CD4-positive, alpha-beta T cell treated with Interleukin-2 at 100 ng/mL for 4 hours (primary cell): ENCODE measurements around the gene NOTCH4.
A peak's percentile ranks its signal among the peaks of the same experiment; 100 is the strongest.

ENCODE experiments used
- DNase-seq: peaks from one replicate; pipeline ENCODE4 v3.0.0-alpha.2; 2020; ENCODE audit warnings: low spot score

NOTCH4 gene

DNA sequence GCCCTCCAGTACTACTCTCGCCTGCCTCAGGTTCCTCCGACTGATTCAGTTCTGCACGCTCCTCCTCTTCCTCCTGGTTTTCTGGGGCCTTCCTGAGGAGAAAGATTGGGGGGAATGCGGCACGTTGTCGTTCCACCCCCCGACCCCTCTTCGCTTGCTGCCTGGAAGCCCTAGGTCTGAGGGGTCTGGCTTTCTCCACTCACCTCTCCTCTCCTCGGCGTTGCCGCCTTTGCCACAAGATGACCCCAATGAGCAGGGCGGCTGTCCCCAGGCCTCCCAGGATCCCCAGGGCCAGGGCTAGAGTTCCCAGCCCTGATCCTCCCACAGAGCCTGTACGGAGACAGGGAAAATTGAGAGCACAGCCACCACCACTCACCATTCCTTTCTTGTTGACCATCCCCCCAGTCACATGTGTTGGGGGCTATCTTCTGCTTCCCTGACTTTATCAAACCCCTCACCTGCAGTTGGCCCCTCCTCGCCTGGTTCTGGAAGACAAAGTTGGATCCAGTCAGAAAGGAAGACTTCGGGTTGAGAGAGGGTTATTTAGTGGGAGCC is 42.6 kb downstream of the NOTCH4 start:
- DNase-seq, result no peak

DNA sequence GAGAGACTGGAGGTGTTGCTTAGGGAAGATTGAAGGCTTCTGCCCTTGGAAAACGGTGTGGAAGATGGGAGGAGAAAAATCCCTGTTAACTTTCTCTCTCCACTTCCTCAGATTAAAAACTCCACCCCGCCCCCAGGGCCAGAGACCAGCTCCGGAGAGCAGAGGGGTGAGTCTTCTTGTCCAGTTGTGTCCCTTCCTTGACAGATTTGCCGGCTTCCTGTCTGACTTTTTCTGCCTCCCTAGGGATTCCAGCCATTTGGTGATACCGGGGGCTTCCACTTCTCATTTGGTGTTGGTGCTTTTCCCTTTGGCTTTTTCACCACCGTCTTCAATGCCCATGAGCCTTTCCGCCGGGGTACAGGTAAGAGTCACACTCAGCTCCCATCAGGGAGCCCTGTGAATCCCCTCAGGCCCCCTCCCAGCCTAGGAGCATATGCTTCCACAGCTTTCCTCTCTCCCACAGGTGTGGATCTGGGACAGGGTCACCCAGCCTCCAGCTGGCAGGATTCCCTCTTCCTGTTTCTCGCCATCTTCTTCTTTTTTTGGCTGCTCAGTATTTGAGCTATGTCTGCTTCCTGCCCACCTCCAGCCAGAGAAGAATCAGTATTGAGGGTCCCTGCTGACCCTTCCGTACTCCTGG is 44.0 kb downstream of the NOTCH4 start:
- DNase-seq, result no peak

DNA sequence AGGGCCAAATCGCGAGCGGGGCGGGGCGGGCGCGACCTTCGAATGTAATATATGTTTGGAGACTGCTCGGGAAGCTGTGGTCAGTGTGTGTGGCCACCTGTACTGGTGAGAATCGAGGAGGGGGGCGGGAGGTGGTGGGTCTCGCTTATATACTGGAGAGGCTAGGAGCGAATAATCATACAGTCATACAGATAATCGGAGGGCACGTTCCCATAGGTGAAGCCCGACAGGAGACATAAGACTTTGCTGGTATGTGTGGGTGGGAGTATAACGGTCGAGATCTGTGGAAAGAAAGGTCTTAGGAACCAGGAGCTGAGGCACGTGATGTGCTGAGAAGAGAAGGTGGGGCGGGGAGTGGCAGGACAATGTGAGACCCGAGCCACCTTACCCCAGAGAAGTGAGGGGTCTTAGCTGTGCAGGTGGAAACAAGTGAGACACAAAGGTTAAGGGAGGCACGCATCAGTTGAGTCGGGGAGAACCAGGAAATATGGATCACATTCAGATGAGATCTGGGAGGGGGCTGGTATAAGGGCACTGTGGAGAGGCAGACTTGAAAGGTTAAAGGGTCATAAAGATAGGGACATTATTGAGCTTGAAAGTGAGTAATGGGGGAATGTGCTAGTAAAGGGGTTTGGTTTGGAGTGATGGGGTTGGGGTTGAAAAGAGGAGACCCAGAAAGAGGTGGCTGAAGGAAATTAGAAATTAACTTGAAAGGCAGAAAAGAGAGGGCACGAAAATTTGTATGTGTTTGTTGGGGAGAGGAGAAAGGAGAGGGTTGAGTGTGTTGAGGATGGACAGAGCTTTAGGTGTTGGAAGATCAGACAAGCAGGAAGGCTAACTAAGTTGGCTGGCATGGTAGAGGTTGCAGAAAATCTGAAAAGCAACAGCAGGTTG is 45.1 kb downstream of the NOTCH4 start:
- DNase-seq, result no peak

DNA sequence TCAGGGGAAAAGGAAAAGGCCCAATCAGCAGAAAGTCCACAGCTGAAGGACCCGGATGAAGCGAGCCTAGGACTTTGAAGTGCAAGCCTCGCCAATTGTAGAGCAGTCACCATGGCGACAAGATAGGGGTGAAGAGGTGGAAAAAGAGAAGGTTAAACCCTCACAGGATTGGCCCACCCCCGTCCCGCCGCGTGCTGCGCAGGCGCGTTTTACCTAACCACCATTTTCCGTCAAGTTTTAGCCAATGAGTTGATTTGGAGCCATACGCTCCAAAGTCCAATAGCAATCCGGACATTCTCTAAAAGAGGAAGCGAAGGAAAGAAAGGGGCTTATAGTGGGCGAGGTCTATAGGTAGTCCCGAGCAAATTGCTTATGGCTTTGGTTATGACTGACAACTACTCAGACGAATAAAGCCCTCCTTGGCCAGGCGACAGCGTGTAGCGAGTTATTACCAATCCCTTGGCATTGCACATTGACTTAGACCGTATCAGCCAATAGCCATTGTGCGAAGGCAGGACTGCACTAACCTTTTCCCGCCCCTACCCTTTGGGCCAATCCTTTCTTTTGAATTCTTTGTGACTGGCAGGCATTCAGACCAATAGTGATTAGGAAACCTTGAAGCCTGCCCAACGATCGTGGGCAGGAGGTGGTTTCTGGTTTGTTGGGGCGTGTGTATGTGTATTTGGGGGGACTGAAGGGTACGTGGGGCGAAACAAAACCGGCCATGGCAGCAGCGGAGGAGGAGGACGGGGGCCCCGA is 45.9 kb downstream of the NOTCH4 start, which contains the start of gene RNF5:
RNF5 (plus strand) TSS at position 618 of the 759 bp plus-strand sequence; CDS start at position 725, 107 bp downstream.
- DNase-seq, result peak; percentile 100

DNA sequence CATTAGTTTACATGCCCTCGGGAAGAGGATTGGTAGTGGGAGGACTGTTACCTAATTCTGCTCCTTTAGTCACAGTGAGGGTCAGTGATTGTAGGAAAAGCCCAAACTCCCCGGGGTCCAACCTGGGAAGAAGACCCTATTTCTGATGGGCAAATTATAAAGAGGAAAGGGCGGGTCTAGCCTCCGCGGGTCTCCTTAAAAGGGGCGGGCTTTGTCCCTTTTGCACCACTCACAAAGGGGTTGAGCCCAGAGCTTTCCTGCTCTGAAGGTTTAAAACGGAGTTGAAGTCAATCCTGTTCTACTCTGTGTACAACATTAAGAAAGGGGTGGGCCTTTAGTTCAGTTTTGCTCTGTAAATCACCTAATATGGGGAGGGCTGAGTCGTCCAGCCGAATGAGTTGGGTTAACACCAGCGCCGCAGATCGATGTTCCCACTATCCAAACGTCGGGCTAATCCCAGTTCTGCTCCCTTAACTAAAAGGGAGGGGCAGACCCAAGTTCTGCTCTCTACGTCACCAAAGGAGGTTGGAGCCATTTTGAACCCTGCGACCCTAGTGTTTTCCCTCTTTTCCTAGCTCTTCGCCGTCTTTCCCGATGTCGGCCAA is 46.6 kb downstream of the NOTCH4 start:
- peak; percentile 58 for DNase-seq

DNA sequence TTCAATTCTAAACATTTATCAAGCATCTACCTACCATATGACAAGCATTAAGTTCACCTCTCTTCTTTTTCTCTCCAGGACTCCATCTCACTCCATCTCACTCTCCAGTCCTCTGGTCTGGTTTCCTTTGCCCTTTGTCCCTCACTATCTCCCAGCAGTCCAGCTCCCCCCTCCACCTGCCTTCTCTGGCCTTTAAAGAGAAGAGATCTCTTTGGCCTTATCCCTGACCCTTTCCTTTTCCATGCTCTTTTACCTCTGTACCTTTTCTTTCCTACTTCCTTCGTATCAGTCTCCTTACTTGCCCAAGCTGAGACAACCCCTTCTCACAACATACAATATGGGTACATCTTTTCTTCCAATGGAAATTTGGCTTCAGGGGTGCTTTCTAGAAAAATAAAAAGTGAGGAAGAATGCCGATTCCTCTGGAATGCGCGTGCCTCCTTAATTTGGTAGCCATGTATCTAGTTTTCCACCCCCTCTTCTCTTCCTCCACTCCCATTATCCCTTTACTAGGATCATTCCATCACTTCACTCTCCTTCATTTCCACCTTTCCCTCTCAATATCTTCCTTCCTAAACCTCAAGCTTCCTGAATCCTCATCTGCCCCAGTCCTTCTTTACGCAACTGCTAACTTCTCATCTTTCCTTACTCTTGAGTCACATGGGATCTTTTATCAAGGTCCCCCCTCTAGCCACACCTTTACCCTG is 47.2 kb downstream of the NOTCH4 start:
- DNase-seq, result no peak

DNA sequence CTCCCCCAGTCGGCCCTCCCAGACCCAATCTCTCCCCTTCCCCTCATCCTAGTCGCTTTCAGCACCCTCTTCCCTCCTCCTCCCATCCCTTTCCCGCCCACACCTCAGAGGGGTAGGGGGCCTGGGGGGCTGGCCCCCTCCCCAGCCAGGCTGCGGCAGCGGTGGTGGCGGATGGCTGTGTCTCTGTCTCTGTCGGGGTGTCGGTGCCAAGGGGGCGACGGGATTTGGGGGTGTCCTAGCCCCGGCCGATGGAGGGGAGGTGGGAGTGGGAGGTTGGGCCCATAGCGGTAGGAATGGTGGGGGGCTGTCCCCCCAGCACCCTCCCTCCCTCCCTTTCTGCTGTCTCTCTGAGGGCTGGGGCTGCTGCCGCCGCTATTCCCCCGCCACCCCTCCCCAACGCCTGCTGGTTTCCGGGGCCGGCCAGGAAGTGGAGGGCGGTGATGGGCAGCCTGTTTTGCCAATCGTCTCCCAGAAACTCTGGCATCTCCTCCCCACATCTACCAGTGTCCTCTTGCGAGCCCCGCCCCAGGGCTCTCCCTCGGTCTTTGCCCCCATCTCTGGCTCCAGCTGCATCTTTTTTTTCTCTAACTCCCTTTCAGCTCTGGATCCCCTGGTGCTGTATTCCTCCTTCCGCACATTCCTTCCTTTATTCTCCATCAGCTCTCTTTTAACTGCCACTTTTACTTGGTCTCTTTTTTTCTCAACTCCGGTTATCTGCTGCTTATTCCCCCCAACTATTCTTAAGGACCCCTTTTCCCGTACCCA is 48.0 kb downstream of the NOTCH4 start, which contains the start of gene AGPAT1:
AGPAT1 (minus strand) TSS at position 374 of the 765 bp plus-strand sequence. CDS start 4,588 bp downstream, outside the sequence.
- peak; percentile 98 for DNase-seq

DNA sequence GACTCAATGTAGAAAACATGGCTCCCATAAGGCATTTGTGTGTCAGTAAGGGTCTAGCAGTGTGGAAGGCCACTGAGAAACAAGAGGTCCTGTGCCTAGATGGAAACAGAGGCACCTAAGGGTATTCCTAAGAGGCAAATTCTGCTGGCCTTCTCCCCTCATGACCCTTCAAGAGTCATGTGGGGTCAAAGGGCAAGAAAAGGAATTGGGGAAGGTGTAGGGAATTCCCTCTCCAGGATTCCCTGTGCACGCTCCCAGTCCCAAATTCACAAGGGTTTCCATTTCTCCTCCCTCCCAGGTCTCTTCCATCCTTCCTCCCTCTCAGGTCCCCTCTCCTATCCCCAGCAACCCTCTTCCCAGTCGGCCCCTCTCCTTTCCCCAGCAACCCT is 48.6 kb downstream of the NOTCH4 start:
- DNase-seq, result no peak

DNA sequence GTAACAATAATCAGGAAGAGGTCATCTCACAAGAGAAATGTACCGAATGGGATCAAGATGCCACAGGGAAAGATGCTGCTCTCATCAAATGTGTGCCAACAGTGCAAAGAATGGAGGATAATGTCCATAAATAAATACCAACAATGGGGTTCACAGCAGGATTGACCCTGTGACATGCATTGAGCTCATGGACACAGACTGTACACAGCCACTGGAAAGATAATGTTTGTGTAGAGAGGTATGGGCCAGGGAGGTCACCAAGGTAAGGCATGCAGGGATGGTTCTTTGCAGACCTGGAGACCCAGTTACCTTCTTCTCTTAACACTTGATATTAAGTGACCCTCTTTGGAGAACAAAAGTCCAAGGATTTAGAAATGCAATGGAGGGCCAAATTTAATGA is 49.5 kb downstream of the NOTCH4 start:
- DNase-seq, result no peak

DNA sequence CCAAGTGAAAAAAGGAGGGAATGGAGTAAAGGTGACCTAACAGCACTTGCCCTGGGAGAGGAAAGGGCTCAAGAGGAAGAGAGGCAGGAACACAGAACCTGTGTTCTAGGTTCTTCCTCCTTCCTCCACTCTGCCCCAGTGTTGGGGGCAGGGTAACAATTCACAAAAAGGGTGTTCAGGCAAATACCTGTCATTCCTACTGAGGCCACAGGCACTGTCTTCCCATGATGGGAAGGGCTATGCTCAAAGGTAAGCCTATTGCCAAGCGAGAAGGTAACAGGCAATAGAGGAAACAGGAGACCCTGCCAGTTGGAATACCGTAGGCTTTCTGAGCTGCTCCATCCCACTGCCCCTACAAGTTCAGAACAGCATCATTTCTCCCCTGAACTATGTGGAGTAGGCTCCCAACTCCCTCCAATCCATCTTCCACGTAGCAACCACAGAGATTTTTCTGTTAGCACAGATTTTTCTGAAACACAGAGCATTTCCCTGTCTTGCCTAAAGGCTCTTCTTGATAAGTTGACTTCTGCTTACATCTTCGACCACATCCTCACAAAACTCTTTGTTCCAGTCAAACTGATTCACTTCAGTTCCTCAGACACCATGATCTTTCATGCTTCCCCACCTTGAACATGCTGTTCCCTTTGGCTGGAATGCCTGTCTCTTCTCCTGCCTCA is 50.7 kb downstream of the NOTCH4 start:
- DNase-seq, result no peak

DNA sequence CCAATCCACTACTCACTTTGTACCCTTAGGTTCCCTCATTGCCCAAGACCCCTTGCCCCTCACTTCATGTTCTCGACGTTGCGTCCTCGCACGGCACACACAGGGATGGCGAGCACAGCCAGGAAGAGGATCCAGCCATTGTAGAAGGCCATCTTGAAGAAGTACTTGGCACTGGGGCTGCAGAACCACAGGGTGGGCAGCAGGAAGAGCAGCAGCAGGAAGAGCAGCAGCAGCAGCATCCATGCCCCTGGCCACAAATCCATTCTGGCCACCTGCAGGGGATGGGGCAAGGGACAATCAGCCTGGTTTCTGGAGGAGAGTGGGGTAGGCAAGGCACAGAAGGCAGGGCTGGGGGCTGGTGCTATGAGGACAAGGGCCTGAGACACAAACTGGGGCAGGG is 52.6 kb downstream of the NOTCH4 start:
- DNase-seq, result no peak

DNA sequence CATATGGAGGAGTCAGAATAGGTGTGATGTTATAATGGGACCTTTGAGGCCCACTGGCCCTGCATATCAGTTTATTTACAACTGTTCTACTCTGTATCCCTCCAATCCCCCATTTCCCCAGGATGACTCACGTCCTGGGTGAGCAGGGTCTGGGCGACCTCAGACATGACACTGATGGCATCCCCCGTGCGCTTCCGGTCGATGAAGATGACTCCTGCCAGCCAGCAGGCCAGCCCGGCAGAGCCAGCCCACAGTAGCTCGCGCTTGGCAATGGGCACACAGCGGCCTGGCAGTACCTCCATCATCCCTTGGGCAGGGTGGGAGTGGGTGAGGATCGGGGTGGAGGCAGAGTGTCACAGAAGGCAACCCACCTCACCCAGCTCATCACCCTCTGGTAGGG is 53.6 kb downstream of the NOTCH4 start:
- DNase-seq, result no peak

DNA sequence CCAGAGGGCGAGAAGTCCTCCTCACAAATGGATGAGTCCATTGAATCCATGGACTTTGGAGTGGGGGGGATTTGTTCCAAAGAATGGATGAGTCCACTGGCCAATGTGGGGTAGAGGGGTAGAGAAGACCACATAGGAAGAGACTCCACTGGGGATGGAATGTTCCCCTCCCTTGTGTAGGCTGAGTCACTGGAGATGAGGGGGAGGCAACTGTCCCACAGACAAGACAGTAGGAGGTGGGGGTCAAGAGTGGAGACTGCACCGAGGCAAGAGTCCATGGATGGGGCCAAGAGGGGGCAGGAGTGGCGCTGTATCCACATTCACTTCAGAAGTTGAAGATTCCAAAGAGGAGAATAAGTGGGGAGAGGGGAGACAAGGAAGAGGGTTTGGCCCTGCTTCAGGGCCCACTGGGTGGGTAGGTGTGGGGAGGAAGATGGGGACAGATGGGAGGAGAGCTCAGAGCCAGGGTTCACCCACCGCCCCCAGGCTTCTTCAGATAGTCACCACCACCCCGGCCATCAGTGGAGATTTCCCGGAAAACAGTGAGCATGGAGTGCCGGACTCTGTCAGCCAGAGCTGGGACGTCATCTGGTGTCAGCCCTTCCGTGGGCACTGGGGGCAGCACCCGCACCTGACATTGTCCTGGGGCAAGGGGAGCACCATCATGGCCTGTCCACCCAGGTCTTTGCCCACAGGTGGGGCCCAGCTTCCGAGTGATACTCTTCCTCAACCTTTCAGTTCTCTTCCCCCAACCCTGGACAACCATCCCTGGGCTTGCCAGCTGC is 54.9 kb downstream of the NOTCH4 start:
- DNase-seq, result no peak

DNA sequence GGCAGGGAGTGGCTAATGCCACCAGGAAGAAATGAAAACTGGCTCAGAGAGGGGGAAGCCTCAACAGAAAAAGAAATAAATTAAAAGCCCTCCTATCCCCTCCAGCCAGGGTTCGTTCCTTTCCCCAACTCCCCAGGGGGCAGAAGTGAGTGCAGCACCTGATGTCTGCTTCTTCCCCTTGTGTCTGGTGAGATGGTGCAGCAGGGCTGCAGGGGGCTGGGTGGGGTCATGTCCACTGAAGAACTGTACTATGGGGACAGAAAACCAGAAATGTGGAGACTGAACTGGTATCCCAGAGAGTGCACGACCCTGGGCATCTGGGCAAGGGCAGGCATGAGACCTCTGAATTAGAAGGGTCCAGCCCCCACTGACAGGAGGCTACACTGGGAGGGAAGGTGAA is 55.5 kb downstream of the NOTCH4 start:
- no peak for DNase-seq

DNA sequence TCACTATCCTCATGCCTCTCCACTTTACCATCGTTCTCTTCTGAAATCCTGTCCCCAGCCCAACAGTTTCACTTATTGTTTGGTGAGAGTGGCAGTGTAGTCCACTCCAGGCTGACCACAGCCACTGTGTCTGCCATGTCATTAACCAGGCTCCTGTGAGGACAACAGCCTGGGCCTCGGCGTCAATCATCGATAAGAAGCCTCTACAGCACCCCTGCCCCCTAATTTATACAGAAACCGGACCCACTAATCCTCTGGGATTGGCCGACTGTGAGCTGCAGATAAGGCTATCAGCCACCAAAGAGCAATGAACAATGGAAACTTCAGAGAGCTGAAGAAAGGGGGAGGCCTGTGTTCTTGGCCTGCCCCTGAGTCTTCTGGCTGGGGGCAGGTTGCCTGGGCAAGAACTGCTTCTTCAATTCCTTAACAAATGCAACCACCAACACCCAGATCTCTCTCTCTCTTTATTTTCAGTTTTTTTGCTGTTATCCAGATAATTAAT is 56.1 kb downstream of the NOTCH4 start:
- DNase-seq, result no peak

DNA sequence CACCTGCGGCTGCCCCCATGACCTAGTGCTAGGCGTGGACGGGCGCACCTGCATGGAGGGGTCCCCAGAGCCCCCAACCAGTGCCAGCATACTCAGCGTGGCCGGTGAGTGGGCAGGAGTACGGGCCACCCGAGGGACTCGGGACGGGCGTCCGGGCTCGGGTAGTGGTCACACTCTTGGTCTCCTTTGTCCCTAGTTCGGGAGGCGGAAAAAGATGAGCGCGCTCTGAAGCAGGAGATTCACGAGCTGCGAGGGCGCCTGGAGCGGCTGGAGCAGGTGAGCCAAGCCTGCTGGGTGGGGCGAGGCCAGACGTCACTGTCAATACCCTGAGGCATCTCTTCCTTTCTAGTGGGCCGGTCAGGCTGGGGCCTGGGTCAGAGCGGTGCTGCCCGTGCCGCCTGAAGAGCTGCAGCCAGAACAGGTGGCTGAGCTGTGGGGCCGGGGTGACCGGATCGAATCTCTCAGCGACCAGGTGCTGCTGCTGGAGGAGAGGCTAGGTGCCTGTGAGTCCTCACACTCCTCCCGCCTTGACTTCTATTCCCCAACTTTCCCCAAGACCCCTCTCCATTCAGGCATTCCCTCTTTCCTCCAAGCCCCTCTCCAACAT is 56.6 kb downstream of the NOTCH4 start:
- no peak for DNase-seq

DNA sequence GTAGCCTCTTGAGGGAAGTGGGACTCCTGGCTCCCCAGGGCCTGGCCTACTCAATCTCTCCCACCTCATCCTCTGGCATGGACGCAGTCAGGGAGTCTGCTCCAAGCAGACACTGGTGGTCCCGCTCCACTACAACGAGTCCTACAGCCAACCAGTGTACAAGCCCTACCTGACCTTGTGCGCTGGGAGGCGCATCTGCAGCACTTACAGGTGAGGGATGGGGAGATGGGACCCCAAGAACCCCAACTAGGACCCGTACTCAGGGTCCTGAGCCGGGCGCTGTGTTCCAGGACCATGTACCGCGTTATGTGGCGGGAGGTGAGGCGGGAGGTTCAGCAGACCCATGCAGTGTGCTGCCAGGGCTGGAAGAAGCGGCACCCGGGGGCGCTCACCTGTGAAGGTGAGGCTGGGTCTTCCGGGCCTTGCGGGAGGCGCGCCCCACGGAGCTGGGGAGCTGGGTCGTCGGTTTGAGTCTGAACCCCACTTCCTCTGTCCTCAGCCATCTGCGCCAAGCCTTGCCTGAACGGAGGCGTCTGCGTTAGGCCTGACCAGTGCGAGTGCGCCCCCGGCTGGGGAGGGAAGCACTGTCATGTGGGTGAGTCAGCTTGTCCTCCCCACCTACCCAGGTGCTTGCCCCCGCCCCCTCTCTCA is 57.3 kb downstream of the NOTCH4 start:
- DNase-seq, result no peak

DNA sequence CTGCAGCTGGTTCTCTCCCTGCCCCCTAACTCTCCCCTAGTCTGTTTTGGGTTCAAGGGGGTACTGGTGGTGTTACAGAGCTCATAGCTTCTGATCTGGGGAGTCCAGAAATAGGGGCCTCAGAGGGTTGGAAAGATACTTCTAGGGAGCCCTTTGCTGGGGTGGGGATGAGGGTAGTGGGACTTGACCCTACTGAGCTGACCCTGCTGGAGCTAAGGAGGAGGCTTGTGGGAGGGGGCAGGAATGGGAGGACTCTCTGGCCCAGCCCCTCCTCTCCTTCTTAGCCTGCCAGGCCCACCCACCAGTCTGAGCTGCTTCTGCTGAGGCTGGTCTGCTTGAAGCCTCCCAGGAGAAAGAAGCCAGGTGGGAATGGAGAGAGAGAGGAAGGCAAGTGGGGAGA is 59.6 kb downstream of the NOTCH4 start, which contains the start of gene EGFL8:
EGFL8 (plus strand) TSS at position 301 of the 400 bp plus-strand sequence. CDS start 1,571 bp downstream, outside the sequence.
- DNase-seq, result no peak
